ENCODE results near the gene FOLR2.

FOLR2 gene

DNA sequence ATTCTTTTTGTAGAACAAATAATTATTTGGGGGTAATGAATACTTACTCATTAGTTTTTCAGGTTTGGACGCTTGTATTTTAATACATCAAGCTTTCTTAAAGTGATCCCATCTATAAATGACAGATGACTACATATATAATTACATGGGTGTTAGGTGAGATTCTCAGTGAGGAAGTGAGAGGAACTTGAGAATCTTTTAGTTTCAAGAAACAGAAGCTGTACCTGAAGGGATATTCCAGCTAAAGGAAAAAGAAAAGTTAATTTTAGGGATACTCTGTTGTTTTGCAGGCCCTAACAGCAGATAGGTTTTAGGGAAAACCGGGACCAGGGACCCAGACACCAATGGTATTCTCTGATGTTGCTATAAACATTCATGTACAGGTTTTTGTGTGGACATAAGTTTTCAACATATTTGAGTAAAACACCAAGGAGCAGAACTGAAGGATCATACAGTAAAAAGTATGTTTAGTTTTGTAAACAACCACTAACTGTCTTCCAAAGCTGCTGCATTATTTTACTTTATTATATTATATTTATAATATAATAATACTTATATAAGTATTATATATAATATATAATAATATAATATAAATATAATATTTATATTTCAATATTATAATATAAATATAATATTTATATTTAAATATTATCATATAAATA is 51.5 kb downstream of the FOLR2 start:
- TF ChIP-seq, protein P1, sequence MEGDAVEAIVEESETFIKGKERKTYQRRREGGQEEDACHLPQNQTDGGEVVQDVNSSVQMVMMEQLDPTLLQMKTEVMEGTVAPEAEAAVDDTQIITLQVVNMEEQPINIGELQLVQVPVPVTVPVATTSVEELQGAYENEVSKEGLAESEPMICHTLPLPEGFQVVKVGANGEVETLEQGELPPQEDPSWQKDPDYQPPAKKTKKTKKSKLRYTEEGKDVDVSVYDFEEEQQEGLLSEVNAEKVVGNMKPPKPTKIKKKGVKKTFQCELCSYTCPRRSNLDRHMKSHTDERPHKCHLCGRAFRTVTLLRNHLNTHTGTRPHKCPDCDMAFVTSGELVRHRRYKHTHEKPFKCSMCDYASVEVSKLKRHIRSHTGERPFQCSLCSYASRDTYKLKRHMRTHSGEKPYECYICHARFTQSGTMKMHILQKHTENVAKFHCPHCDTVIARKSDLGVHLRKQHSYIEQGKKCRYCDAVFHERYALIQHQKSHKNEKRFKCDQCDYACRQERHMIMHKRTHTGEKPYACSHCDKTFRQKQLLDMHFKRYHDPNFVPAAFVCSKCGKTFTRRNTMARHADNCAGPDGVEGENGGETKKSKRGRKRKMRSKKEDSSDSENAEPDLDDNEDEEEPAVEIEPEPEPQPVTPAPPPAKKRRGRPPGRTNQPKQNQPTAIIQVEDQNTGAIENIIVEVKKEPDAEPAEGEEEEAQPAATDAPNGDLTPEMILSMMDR (IDR thresholded peaks at IDR 0.05; ENCODE audit: low read depth, low read length, missing control alignments) = no peak
- DNase-seq (ENCODE audit: extremely low read depth, low read depth) = no peak
- no peak overlapping the region for H3K4me3 ChIP-seq (replicated peaks; ENCODE audit: low read depth, low read length)

All from HFF-Myc (cell line).